GM18858 (cell line): ENCODE measurements around the gene P4HTM.

Experiments
- ATAC-seq: cut with Tn5 transposase; IDR thresholded peaks from one replicate; pipeline ENCODE4 v1.9.1; 2021; ENCODE audit not compliant: unreplicated experiment

Gene P4HTM

DNA sequence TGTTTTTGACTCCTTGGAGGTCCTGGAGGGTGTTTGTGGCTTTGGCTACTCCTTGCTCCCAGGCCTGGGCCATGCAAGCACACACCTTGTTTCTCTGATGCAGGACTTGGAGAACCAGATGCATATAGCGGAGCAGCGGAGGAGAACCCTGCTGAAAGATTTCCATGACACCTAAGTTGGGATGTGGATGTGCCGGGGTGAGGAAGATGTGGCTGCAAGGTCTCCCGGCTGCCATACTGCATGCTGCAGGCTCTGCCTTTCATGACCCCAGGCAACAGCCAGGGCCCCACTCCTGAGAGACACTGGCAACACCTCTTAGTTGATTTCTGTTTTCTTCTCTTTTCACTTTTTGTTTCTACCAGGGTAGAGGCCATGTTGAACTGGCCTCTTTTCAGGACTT is 6.9 kb upstream of the P4HTM start:
- no peak for ATAC-seq

DNA sequence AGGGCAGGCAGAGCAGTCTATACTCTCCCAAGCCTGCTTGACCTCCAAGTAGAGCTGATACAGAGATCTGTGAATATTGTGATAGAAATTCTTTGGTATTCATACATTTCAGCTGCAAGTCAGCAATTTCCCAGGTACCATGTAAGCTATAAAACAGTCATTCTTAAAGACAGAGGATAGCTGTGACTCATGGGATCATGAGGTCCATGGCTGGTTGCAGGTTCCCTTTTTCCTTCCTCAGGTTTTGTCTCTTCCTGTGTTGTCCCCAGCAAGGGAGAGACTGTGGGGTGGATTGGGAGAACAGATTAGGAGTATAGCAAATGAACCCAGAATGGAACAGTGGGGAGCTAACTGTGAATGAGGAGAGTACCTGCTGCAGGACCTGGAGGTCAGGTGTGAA is 5.4 kb upstream of the P4HTM start:
- no peak for ATAC-seq

DNA sequence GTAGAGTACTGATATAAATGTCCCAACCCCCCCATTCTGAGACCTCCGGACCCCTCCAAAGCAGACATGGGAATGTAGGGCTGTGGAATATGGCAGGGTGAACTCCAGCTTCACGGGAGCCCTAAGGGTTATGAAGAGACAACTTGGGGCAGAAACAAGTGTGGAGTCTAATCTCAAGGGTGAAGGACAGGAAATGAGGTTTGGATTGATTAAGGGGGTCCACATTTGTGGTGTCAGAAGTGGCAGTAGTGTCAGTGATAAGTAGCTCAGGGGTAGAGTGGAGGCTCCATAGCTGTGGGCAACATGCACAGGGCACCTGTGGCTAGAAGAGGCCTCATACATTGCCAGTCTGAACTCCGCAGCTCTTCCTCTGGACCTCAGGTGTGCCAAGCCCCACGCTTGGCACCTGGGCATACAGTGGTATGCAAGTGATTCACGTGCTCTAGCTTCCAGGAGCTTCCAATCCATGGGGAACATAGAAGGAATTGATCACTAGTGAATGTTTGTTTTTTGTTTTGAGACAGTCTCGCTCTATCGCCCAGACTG is 4.1 kb upstream of the P4HTM start:
- ATAC-seq = no peak

DNA sequence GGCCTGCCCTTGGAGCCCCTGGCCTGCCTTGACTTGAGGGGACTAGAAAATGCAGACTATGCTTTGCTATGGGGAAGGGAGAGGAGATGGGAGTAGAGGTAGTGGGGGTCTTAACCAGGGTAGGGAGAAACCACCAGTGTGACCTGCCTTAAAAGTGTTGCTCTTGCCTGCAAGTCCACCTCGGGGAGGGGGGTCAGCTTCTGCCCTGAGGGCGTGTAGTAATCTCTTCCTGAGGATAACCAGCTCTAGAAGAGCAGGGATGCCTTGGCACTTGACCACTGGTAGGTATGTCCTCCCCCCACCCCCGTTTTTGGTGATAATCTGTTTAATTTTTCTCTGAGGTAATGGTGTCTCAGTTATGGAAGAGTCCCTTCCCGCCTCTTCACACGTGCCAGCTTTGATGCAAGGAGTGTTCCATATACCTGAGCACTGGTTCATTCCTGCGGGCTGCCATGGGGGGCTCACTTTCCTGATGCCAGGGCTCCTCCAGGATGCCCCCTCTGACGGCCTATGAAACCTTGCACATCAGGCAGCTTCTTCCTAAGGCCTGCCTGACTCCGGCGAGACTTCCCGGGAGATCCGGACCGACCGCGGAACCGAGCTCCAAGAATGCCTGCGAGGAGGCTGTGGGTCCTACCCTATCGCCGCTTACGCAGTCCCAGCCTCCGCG is 780 bp upstream of the P4HTM start:
- no peak for ATAC-seq

DNA sequence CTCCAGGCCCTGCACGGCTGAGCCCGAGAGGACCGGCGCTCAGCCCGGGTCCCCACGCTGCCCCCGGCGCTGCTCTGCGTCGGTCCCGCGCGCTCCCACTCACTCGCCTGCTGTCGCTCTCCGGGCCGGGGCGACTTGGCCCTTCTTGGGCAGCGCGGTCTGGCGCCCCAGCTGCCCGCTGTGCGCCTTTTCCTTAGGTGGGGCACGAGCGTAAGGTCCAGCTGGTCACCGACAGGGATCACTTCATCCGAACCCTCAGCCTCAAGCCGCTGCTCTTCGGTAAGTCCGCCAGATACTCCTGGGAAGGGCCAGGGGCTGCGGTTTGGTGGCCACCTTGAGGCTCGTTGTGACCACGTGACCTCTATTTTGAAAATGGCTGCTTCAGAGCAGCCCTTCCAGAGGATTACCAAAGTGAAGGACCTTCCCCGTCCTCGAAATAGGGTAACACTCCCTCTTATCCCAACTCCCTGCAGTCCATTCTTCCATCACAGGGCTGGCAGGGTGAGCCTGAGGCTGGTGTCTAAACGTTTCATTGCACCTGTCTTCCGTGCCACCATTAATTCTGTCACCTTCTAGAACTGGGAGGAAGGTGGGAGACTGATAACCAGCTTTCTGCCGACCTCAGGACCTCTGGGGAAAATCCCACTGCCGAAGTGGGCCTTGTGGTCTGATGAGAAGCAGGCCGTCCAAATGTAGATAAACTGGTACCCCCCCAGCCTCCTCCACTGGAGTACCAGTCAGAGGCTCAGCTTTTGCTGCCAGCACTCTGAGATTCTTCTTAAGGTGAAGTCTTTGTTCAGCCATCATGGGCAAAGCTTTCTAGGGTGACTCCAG is 812 bp downstream of the P4HTM start:
- no peak for ATAC-seq

DNA sequence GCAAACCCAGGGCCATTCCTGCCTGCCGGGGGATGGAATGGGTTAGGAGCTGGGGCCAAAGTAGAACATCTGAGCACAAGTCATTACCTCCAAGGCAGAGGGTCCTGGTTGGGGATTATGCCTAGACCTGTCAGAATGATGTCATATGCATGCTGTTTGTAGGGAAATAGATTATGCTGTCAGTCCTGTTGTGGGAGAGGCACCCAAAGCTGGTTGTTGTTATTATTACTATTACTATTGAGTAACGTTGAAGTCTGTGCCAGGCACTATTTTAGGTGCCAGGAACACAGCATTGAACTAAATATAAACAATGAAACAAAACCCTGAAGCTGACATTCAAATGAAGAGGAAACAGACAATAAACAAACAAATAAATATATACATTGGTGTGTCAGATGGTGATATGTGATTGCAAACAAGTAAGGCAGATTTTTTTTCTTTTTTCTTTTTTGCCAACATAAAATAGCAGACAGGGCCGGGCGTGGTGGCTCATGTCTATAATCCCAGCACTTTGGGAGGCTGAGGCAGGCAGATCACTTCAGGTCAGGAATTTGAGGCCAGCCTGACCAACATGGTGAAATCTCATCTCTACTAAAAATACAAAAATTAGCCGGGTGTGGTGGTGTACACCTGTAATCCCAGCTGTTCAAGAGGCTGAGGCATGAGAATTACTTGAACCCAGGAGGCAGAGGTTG is 2.0 kb downstream of the P4HTM start:
- no peak for ATAC-seq

DNA sequence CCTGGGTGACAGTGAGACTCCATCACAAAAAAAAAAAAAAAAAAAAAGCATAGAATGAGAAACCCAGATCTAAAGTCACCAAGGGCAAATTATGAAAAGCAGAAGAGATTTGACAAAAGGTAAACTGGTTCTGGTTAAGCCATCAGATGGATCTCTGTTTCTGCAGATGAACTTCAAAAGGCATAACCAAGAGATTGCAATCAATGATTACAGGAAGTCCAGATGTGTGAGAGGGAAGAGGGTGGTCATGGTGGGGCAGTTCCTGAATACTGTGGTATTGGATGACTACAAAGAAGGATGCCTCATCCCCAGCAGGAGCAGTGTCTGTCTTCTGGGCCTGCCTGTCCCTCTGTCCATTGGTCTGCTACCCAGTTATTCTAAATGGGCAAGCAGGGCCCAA is 3.8 kb downstream of the P4HTM start:
- ATAC-seq = no peak

DNA sequence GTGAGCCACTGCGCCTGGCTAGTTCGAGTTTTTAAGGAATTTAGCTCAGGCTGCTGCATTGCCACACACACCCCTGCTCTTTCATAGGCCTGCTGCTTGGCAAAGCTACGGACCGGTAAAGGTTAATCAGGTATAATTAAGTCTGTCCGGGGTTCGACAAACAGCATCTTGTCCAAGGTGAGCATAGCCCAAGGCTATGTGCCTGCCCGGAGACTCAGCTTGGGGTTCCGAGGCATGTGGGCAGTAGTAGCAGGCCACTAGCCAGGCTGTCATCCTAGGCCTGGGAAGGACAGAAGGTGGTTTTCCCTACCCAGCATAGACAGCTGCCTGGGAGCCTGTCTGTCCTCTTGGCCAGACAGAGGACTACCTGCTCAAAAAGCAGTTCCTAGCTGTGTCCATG is 6.6 kb downstream of the P4HTM start:
- ATAC-seq = no peak

DNA sequence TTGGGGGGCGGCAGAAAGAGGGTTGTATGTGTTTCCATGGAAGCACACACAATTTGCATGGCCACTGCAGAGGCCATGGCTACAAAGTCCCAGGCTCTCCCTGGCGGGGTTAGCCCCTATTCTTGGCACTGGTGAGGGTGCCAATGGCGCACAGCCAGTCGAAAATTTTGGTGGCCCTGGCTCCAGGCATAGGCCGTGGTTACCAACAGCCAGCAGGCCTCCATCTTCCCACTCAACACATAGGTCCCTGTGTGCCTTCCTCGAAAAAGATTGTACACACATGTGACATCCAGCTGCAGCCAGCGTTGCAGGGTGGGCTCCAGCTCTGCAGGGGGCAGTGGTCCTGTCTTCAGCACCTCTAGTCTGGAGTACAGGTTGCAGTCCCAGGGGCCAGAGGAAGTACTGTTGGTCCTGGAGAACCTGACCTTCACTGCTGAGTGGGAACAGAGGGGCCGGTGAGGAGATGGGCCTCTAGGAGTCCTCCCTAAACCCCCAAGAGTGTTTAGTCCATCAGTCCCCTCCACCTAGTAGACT is 7.1 kb downstream of the P4HTM start:
- ATAC-seq = no peak

DNA sequence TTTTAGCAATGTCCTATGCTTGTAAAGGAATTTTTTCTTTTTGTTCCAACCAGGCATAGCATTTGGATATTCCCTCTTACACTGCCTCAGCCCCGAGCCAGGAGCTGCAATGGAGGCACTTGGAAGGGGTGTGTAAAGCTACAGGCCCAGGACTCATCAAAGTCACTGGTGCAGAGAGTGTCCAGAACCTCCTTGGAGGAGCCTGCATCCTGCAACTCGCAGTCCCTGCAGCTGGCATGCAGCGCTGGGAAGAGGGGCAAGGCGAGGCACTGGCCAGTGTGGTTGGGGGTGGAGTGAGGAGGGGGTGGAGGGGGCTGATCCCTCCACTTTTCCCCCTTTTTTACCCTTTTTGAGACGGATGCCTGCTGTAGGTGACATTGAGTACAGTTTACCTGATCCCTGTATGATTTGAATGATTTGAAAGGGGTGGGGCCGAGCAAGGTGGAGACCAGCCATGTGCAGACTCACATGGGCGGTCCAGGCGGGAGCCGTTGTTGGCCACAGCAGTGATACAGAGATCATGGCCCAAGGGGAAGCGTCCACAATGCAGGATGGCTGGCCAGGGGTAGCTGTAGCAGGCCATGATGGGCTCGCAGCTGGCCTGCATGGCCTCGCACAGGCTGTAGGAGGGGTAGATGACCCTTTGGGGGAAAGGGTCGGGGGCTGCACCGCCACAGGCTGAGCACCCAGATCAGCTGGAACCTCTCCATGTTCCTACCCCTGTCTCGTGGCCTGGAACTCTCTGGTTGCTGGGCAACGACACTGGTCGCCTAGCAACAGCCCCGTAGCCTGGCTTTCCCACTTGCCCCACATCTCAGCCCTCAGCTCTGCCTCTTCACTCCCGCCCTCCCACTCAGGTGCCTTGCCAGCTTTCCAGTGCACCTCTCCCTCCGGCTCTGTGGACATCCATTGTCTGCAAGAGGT is 7.9 kb downstream of the P4HTM start:
- no peak for ATAC-seq

DNA sequence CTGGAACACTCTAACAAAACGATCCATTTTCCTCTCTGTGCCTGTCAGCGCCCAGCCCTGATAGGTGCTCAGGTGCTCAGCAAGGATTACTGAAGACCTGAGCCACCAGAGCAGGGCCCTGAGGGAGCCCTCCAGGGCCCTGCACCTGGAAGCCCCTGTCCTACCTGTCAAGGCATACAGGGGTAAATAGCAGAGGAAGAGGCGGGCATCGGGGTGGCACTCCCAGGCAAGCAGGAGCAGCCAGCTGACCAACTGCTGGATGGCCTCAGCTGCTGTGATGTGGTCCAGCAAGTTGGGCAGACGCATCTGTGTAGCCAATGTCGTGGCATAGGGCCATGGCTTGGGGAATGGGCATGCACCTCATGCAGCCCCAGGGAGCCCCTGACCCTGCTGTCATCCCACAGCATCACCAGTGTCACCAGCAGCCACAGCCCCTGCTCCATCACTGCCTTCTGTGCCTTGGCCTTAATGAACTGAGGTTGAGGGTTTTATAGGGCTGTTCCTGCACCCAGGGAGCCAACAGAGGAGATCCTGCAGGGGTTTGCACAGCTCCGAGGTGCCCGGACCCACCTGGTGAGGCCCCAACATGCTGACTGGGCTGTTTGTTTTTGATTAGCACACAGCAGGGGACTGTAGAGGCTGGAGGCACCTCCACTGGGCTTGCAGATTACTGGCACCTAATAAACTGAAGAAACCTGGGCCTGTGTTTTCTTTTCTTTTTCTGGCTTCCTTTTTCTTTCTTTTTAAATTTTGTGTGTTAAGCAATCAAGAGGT is 9.2 kb downstream of the P4HTM start:
- ATAC-seq = no peak

DNA sequence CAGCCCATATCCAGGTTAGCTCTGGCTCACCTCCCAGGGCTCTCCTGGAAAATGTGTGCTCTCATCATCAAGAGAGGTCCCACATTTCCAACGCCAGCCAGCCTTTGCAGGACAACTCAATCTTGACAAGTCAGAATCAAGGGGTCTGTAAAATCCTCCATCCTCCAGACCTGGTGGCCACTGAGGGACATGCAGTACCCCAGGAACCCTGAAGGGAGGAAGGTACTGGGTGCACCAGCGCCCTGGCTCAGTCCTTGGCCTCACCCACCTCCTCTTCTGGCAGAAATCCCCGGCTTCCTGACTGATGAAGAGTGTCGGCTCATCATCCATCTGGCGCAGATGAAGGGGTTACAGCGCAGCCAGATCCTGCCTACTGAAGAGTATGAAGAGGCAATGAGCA is 11.1 kb downstream of the P4HTM start:
- no peak for ATAC-seq

DNA sequence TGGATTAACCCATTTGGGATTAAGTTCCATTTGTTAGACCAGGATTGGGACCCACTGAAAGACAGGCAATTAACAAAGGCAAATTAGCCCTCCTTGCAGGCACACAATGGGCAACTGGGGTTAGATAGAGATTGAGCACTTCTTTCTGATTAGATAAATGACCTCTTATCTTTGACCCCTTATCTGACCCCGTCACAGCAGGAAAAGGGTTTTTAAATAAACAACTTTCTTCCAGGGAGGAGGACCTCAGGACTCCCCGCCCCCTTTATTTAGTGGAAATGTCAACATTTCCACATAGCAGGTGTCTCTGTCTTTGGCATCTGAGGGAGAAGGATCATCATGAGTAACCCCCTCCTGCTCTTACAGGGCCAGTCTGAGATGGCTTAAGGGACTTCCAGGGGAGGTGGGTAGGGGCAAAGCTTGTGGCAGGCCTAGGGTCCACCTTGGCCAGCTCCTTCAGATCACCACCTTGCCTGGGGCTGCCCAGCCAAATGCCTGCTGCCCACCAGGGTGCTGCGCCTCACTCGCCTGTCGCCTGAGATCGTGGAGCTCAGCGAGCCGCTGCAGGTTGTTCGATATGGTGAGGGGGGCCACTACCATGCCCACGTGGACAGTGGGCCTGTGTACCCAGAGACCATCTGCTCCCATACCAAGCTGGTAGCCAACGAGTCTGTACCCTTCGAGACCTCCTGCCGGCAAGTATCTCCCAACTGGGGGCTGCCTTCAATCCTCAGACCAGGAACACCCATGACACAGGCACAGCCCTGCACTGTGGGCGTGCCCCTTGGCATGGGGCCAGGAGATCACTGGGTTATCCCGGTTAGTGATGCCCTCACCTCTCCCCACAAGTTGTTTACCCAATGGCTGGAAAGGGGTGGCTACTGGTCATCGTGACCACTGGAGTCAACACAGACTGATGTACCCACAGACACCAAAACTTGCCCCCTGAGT is 14.6 kb downstream of the P4HTM start:
- no peak for ATAC-seq

DNA sequence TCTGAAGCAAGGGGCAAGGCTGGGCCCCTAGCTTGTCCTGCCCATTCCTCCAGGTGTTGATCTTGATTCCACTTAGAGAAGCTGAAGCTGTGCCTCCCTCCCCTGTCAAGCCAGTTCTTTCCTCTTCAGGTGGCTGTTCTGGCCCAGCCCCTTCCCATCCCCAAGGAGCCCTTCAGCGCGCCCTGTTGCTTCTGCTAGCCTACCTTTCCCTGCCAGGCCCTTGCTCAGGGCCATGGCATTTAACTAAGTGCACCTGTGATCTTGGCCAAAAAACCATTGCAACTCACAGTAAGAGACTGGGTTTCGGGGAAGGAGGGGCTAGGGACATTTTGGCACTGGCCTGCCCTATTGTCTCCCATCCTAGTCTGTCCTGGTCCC is 15.3 kb downstream of the P4HTM start:
- ATAC-seq = no peak

DNA sequence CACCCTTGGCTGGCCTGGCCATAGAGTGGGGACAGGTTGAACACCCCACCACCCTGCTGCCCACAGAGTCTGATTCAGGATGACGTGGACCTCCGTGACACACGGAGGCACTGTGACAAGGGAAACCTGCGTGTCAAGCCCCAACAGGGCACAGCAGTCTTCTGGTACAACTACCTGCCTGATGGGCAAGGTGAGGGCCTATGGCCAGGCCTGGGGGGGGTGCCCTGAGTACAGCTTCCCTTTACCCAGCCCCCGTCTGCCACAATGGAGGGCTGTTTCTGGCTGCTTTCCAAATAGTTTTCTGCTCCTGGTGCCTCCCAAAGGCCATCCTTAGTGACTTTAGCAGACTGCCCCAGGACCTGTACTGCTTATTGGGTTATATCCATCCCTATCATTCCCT is 16.0 kb downstream of the P4HTM start:
- no peak for ATAC-seq

DNA sequence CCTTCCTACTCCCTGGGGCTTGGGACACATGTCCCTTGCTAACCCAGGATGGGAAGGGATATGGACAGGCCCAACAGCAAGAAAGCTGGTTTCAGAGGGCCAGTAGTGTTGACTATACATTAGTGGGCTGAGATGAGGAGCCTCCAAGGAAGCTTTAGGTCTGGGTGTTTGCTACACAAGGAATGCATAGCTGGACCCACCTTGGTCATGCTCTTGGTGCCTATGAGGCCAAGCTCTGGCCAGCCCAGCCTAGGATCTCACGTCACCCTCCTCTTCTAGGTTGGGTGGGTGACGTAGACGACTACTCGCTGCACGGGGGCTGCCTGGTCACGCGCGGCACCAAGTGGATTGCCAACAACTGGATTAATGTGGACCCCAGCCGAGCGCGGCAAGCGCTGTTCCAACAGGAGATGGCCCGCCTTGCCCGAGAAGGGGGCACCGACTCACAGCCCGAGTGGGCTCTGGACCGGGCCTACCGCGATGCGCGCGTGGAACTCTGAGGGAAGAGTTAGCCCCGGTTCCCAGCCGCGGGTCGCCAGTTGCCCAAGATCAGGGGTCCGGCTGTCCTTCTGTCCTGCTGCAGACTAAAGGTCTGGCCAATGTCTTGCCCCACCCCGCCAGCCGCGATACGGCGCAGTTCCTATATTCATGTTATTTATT is 16.5 kb downstream of the P4HTM start:
- ATAC-seq = no peak

DNA sequence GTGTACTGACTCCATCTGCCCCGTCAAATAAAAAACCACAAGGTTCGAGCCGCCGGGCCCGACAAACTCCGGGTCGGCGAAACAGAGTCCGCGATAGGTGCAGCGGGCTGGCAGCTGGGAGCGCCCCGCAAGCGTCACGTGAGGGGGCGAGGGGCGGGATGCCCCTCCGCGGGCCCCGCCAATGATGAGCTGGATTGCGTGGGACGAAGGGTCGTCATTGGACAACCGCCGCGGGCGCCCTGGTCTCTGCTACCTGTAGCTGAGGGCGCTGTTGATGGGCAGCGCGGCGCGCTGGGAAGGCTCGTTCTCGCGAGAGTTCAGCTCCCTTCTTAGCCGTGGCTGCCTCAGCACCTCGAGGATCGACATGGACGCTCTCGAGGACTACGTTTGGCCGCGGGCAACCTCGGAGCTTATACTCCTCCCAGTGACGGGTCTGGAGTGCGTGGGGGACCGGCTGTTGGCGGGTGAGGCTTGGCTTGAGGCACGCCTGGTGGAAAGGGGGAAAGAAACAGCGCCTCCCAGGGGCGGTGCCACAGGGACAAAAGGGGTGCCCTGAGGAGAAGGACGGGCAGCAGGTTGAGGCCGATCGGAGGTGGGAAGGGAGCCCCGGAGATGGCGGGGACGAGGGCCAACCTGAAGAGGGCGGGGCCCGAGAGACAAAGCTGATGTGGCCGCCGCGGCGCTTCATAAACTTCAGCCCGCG is 17.2 kb downstream of the P4HTM start, which contains the start of gene WDR6:
WDR6 (plus strand) TSS at position 324 of the 703 bp plus-strand sequence; CDS start at position 365, 41 bp downstream.
- ATAC-seq = peak; percentile 71
